ENCODE measurements around the gene PID1. TPM values are rescaled to one million over a fixed set of nuclear protein-coding genes. Genes with fewer than 3 reads are reported as not detected.
"Not testable (repeated sequence)": the region's sequence is repeated elsewhere in the genome, so short reads cannot be mapped to it uniquely, and the experiment has no call there.

PID1 gene
- total RNA-seq, 1 experiment from 2014 or later, result not detected

- no peak for DNase-seq (ENCODE audit: low spot score)
These were observed 52.7 kb downstream of the PID1 start for GRCh38 chr2:229218329-229218921.

DNA sequence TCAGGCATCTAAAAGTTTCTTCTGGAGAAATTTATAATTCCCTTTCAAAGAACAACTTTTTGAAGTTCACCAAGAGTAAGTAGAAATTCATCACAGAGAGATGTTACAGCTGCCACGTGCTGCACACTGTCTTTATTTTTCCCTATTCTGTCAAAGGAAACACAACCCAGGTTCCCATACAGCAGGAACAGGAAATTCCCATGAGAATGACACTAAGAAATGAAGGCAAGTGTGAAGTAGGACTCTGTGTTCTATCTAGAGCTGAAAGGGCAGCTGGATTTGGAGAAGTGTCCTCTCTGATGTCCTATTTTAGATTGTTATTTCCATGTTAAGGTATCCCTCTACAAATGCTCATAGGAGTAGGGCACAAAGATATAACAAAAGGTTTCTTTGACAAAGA, 58.8 kb downstream of the PID1 start:
- DNase-seq (ENCODE audit: low spot score), result no peak

DNA sequence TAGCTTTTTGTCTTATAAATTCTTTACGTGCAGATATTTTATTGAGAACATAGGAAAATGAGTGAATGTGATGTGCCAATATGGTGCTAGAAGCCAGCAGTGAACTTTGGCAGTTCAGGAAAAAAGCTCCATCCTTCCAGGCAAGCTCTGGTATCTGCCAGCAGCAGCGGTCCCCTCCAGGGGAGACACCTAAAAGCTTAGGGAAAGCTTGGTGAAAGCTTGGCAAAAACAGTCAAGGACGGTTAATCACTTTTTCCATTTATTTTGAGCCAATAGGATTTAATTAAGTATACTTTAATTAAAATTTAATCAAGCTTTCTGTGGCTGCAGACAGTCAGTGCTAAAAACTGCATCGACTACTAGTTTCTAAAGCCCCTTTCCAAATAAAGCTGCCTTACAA, 60.4 kb downstream of the PID1 start:
- no peak for DNase-seq (ENCODE audit: low spot score)

- DNase-seq (ENCODE audit: low spot score), result no peak
These were observed 64.5 kb downstream of the PID1 start for GRCh38 chr2:229206548-229206947.

GRCh38 chr2:229205704-229206103, 65.4 kb downstream of the PID1 start:
- DNase-seq (ENCODE audit: low spot score), result no peak

DNA sequence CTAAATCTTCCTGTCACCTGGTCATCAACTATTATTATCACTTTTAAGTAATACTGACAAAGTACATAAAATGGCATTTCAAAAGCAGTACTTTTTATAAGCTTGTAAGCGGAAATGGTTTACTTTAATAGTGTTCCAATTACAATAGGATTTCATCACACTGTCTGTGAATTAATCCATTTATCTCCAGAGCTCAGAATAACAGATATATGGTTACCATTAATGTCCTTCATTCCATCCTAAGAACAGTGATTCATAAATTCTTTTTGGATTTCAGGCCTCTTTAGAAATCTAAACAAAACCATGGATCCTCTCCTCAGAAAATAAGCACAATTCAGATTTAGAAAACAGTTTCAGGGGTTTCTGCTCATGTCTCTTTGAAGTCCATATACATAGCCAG, 68.4 kb downstream of the PID1 start:
- DNase-seq (ENCODE audit: low spot score), result no peak

DNA sequence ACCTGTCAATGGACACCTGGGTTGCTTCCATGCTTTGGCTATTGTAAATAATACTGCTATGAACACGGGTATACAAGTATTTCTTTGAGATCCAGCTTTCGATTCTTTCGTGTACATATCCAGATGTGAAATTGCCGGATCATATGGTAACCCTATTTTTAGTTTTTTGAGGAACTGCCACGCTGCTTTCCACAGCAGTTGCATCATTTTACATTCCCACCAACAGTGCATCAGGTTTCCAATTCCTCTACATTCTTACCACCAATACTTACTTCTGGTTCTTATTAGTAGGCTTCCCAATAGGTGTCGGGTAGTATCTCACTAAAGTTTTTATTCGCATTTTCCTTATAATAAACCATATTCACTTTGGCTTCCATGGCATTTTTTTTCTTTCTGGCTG, 69.6 kb downstream of the PID1 start:
- no peak for DNase-seq (ENCODE audit: low spot score)

DNA sequence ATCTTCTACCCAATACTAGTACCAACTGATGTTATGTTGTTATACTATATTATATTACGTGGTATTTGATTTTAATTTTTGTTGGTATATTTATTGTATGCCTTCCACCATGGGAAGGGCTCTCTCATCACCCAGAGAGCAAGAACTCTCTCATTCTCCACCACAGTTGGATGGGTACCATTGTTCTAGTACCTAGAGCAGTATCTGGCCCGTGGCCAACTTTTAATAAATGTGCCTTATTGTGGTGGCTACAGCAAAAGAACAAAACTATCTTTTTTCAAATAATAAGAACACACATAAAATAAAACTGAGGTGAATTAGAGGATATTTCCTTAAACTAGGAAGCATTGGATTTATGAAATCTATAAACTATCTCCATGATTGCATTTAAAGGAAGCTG, 71.8 kb downstream of the PID1 start:
- no peak for DNase-seq (ENCODE audit: low spot score)

GRCh38 chr2:229196448-229196847, 74.6 kb downstream of the PID1 start:
- no peak for DNase-seq (ENCODE audit: low spot score)

- DNase-seq (ENCODE audit: low spot score), result no peak
These were observed 75.6 kb downstream of the PID1 start for GRCh38 chr2:229195346-229195947.

DNA sequence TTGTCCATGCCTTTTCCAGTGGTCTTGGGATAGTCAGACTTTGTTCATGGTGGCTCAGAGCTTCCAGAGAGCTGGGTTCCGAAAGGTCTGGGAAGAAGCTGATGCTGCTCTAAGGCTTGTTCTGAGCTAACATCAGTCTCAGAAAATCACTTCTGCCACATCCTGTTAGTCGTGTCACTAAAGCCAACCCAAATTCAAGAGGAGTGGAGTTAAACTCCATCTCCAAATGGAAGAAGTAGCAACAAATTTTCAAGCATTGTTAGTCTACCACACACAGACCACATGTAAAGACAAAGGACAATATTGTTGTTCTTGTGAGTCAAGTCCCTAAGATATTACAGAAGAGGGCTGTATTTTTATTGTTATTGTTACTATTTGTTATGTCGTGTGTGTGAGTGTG, 77.8 kb downstream of the PID1 start:
- no peak for DNase-seq (ENCODE audit: low spot score)

- no peak for DNase-seq (ENCODE audit: low spot score)
These were observed 79.7 kb downstream of the PID1 start for GRCh38 chr2:229191413-229191812.

GRCh38 chr2:229187123-229187522, 84.0 kb downstream of the PID1 start:
- not testable (repeated sequence) for DNase-seq (ENCODE audit: low spot score)

GRCh38 chr2:229181641-229182040, 89.4 kb downstream of the PID1 start:
- no peak for DNase-seq (ENCODE audit: low spot score)

- DNase-seq (ENCODE audit: low spot score), result no peak
These were observed 90.4 kb downstream of the PID1 start for GRCh38 chr2:229180658-229181057.

GRCh38 chr2:229179628-229180027, 91.5 kb downstream of the PID1 start:
- DNase-seq (ENCODE audit: low spot score), result no peak

DNA sequence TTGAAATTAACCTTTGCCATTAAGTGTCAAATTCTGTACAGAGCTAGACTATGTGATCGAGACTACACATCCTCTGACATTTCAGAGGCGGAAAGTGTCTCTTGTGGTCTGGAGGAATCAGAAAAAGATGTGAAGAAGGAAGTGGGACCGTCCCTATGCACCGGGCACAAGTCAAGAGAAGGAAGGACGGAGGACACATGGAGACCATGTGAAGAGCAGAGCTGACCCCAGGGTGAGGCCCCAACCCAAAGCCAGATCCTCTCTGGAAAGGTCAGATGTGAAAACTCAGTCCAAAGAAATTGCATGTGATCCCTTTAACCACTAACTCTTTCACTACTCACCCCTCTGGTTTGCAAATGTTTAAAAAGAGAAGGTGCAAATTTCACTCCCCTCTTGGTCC, 92.4 kb downstream of the PID1 start:
- DNase-seq (ENCODE audit: low spot score), result no peak

DNA sequence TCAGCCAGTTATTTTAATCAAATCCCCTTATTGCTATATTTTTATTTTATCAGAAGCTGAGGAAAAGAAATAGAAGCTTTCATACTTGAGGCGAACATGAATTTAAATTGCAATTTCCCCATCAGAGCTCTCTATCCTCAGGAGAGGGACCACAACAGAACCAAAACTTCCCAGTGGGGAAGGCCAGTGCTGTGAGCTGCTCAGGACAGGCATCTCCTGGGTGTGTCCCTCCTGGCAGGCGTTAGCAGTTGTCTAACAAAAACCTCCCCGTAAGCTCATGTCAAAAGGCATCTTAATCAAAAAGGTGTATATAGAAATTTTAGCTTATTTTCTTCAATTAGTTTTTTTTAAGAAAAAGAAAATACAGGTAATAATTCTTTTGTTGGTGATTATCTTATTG, 93.0 kb downstream of the PID1 start:
- no peak for DNase-seq (ENCODE audit: low spot score)

- no peak for DNase-seq (ENCODE audit: low spot score)
These were observed 95.0 kb downstream of the PID1 start for GRCh38 chr2:229176136-229176535.

DNA sequence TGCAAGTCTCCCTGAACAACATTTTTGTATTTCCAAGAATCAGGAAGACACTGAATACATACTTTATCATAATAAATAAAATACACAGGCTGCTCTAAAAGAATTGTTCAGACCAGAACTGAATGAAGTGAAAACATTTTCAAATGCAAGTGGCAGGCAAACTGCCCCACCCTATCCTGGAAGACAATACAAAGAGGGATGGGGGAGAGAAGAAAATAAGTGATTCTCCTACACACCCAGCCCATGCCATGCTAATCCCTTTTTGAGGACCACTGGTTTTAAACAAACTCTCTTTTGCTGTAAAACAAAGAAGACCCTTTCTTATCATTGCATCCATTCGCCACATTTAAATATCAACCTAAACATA, 95.6 kb downstream of the PID1 start:
- no peak for DNase-seq (ENCODE audit: low spot score)

DNA sequence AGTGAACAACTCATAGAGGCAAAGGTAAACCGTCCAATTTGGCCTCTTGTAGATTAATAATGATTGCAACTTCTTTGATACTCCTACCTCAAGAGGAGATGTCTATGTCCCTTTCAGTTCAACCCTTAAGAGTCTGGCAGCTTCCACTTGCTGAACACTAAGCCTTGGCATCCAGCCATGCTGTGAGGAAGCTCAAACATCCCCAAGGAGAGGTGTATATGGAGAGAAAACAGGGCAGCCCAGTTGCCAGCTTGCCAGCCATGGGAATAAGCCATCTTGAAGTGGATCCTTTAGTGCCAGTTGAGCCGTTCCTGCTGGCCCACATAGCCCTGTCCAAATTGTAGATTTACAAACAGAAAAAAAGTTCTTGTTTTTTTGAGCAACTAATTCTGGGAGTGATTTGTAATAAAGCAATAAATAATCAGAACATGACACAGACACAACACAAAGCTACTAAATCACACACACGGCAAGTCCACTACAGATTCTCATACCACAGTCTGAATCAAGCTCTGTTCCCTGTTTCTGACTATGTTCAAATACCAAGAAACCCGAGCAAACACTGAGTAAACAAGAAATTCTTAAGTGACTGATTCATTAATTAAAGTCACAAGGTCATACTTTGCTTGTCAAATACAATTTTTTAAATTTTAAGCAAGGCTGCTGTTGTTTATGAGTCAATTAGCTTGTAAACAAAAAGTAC, 96.1 kb downstream of the PID1 start:
- no peak for DNase-seq (ENCODE audit: low spot score)

GRCh38 chr2:229173825-229174359, 97.2 kb downstream of the PID1 start:
- DNase-seq (ENCODE audit: low spot score), result no peak

- no peak for DNase-seq (ENCODE audit: low spot score)
These were observed 100.2 kb downstream of the PID1 start for GRCh38 chr2:229170916-229171315.

All from HT-29 (cell line).